ENCODE results near the gene C1orf174. TPM values are rescaled to one million over a fixed set of nuclear protein-coding genes. Genes with fewer than 3 reads are reported as not detected.

C1orf174 gene
- total and polyA plus RNA-seq, 2 of the 4 experiments (the other 2 are of a cell fraction) = 26.7 to 45.7 TPM

- Histone ChIP-seq H3K14ac (replicated peaks; ENCODE audit: low read depth, low read length) (no peak overlapping the region), H3K4ac (ENCODE audit: low read depth, low read length) (no peak overlapping the region), H4K8ac (ENCODE audit: low read depth in 2 of 2, low read length in 2 of 2) (no peak overlapping the region), H4K91ac (ENCODE audit: insufficient read depth, low read depth, low read length) (no peak overlapping the region), H2AK9ac (replicated peaks; ENCODE audit: low read depth, low read length, poor library complexity) (no peak overlapping the region), H3K9me3 (ENCODE audit: control insufficient read depth, insufficient read depth, low read length) (no peaks in the 10 kb centered on the region), H4K20me1 (ENCODE audit: insufficient read depth, low read length) (no peaks in the 10 kb centered on the region), H2BK20ac (ENCODE audit: low read depth, low read length) (no peak overlapping the region), H3K4me1 (ENCODE audit: control insufficient read depth, insufficient read depth, low read length) (no peaks in the 10 kb centered on the region), H2AFZ (replicated peaks; ENCODE audit: low read length, poor library complexity) (no peak overlapping the region), H3K36me3 (ENCODE audit: control insufficient read depth, insufficient read depth, low read length) (peaks cover 34% of the 10 kb centered on the region), H3K27ac (ENCODE audit: insufficient read depth, low read length) (no peak overlapping the region), H3K4me2 (ENCODE audit: low read depth, low read length) (no peak overlapping the region), H3K9ac (ENCODE audit: low read depth, low read length) (no peak overlapping the region), H3K23ac (ENCODE audit: low read depth, low read length) (no peak overlapping the region), H3K56ac (ENCODE audit: extremely low read depth, insufficient read depth, low read length) (no peak overlapping the region), H3K79me1 (ENCODE audit: low read depth in 1 of 2, low read length in 2 of 2) (no peaks in the 10 kb centered on the region; a peak in 2 of 4 replicates), H2BK5ac (ENCODE audit: low read depth, low read length, poor library complexity, severe bottlenecking) (no peak overlapping the region), H2BK15ac (ENCODE audit: low read depth, low read length) (no peak overlapping the region), H2BK120ac (ENCODE audit: low read depth, low read length) (no peak overlapping the region), H3K27me3 (ENCODE audit: control insufficient read depth, insufficient read depth, low read length) (no peaks in the 10 kb centered on the region), H3K4me3 (ENCODE audit: insufficient read depth, low read depth, low read length) (no peak overlapping the region), H4K5ac (ENCODE audit: low read depth, low read length) (no peak overlapping the region), H2AK5ac (ENCODE audit: low read depth, low read length) (no peak overlapping the region), H3K18ac (ENCODE audit: low read depth, low read length) (no peak overlapping the region), H3K9me1 (ENCODE audit: insufficient read depth, low read length) (no peaks in the 10 kb centered on the region)
- no peak for TF ChIP-seq POLR2A (IDR thresholded peaks at IDR 0.05; ENCODE audit: low read depth, low read length)
- no peak for TF ChIP-seq BHLHE40 (IDR thresholded peaks at IDR 0.05; ENCODE audit: low read depth, low read length)
- no peak for TF ChIP-seq NFE2L2 (IDR thresholded peaks at IDR 0.05; ENCODE audit: low read depth, low read length)
- no peak for TF ChIP-seq CHD1 (IDR thresholded peaks at IDR 0.05; ENCODE audit: low read depth, low read length)
- no peak for TF ChIP-seq SMC3 (IDR thresholded peaks at IDR 0.05; ENCODE audit: low read depth, low read length)
- no peak for TF ChIP-seq RCOR1 (IDR thresholded peaks at IDR 0.05; ENCODE audit: insufficient replicate concordance, low read length)
- TF ChIP-seq ELK1 (IDR thresholded peaks at IDR 0.05; ENCODE audit: borderline replicate concordance, low read depth, low read length) = no peak
- TF ChIP-seq RAD21 (IDR thresholded peaks at IDR 0.05; ENCODE audit: low read length) = no peak
- TF ChIP-seq MXI1 (IDR thresholded peaks at IDR 0.05; ENCODE audit: borderline replicate concordance, low read depth, low read length) = no peak
- no peak for TF ChIP-seq MAZ (IDR thresholded peaks at IDR 0.05; ENCODE audit: borderline replicate concordance, low read depth, low read length)
- BruUV-seq (replicated peaks) = no TSS peak
- intact Hi-C loops (cut with micrococcal nuclease) (no loop called here), dilution Hi-C loops (cut with HindIII; ENCODE audit: low sequenced_read_pairs, unreplicated experiment) (no loop called here), in situ Hi-C loops (cut with MboI; ENCODE audit: low sequenced_read_pairs) (no loop called here)
- ChIA-PET CTCF (interaction anchor here (0.7 kb wide), 1 partner anchor 31 kb away, joined by 4 read pairs; no protein-coding TSS in a partner anchor), POLR2A (ENCODE audit: unreplicated experiment) (no interaction called here)
- no peak for ATAC-seq (ENCODE audit: low read depth)
- 100% methylated on average over 1 of the region's 7 CpGs; no CpG with 5 or more reads in 1 of the 2 experiments for WGBS, 2 experiments (ENCODE audit: extremely low coverage in 2 of 2, insufficient read length in 1 of 2)
- DNase-seq = no peak
Measured at GRCh38 chr1:3885611-3886010, 14.5 kb downstream of the C1orf174 start.

All from IMR-90 (cell line).